ENCODE data around the gene GOSR2.

DNA sequence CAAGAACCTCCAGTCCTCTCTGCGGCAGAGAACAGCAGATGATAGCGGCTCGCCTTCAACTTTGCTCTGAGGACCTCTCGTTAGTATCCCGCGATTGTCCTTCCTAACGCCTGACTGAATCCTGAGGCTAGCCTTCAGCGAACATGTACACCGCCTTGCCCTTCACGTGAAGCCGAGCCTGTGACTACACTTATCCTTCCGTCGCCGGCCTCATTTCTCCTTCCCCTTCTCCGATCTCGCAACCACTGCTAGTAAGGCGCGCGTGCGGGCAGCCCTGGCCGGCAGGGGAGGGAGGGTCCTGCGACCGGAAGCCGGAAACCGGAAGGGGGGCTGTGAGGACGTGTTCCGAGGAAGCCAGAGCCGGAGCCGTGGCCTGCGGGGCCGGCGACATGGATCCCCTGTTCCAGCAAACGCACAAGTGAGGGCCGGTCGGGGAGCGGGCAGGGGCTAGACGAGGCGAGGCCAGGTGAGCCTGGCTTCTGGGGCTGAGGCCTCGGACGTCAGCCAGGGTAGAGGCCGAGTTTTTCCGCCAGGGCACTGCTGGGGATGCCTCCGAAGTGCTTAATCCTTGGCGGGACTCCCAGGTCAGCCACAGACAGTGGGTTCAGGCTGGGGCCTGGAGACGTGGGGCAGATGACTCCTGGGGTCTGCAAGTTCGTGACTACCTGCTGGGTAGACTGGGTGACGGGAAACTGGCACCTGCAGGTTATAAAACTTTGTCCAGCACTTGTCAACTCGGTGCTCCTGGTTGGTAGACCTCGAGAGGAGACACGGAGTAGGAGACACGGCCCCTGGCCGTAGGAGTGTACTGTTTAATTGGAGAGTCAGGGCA, at the start of gene GOSR2:
- TF ChIP-seq ZC3H8 (IDR thresholded peaks at IDR 0.05) (no peak), POLR2A (conservative IDR thresholded peaks at IDR 0.05) (peak; percentile 98), CBX5 (IDR thresholded peaks at IDR 0.05; ENCODE audit: borderline replicate concordance, low read depth) (no peak), BHLHE40 (IDR thresholded peaks at IDR 0.05; ENCODE audit: low read length) (peak; percentile 63; the same call in 1 of the 2 replicates)
